H1 (cell line): Measurements from ENCODE around the gene DOCK1. TPM values are rescaled to one million over a fixed set of nuclear protein-coding genes. Genes with fewer than 3 reads are reported as not detected.

Source experiments
- TBP ChIP-seq: IDR thresholded peaks from 2 replicates; pipeline ENCODE4 v1.6.1; 2011; ENCODE audit warnings: low read depth, low read length, improper control_type of control experiment
- polyA plus RNA-seq, 7 experiments: library from polyadenylated mRNA; depleted of rRNA in 3 of 7; stranded (reverse) in 5 of 7; unstranded in 2 of 7; fragments of >200 nt in 5 of 7; fragments of 200-250 nt in 2 of 7; gene quantifications; 1 replicate in 5 of 7; 2 replicates in 1 of 7; 4 replicates in 1 of 7; pipeline versions ENCODE4 v1.2.1 to v1.2.3, GENCODE V29; 2011 to 2013; ENCODE audit warnings: missing spikeins in 2 of 7, mixed read lengths in 2 of 7
- total RNA-seq: library from RNA; stranded (reverse); fragmentation: NEBNext Ultra II Directional; extraction: Animal tissue kit (Norgen Biotek cat#: 25700); gene quantifications from 2 replicates; pipeline ENCODE4 v1.2.1, GENCODE V29; 2021
- TF ChIP-seq, protein P1 (sequence below): IDR thresholded peaks from 2 replicates; pipeline ENCODE4 v1.6.1; 2012; ENCODE audit warnings: low read length, inconsistent platforms

DOCK1 gene
- total and polyA plus RNA-seq, 2 of the 8 experiments (the other 6 are each of a cell fraction or from before 2014, with no cell fraction given), result 11.6 to 53.0 TPM

DNA sequence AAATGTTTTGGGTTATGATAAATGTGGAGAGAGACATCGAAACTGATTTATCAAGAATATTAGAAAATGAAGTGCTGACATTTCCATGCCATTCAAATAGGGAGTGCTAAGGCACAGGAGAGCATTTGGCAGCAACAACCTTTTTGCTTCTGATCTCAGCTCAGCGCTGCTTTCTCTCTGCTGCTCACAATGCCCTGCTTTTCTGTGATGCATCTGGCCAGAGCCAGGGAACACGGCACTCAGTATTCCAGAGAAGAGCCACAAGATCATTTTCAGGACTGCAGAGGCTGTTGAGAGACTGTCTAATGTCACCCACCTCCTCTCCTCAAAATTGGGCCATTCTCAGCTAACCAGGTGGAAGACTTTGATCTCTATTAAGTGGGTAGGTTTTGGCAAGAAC lies 263.0 kb downstream of the DOCK1 start (continued):
- TF ChIP-seq TBP, result no peak
- TF ChIP-seq, protein P1, sequence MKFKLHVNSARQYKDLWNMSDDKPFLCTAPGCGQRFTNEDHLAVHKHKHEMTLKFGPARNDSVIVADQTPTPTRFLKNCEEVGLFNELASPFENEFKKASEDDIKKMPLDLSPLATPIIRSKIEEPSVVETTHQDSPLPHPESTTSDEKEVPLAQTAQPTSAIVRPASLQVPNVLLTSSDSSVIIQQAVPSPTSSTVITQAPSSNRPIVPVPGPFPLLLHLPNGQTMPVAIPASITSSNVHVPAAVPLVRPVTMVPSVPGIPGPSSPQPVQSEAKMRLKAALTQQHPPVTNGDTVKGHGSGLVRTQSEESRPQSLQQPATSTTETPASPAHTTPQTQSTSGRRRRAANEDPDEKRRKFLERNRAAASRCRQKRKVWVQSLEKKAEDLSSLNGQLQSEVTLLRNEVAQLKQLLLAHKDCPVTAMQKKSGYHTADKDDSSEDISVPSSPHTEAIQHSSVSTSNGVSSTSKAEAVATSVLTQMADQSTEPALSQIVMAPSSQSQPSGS, result no peak
